ENCODE measurements around the gene LRMDA. TPM values are rescaled to one million over a fixed set of nuclear protein-coding genes. Genes with fewer than 3 reads are reported as not detected.
"Not testable (repeated sequence)": the region's sequence is repeated elsewhere in the genome, so short reads cannot be mapped to it uniquely, and the experiment has no call there.

The LRMDA gene
- total and polyA plus RNA-seq, 2 of the 13 experiments (the other 11 are each of a cell fraction or from before 2014, with no cell fraction given), result 13.4 to 22.0 TPM

DNA sequence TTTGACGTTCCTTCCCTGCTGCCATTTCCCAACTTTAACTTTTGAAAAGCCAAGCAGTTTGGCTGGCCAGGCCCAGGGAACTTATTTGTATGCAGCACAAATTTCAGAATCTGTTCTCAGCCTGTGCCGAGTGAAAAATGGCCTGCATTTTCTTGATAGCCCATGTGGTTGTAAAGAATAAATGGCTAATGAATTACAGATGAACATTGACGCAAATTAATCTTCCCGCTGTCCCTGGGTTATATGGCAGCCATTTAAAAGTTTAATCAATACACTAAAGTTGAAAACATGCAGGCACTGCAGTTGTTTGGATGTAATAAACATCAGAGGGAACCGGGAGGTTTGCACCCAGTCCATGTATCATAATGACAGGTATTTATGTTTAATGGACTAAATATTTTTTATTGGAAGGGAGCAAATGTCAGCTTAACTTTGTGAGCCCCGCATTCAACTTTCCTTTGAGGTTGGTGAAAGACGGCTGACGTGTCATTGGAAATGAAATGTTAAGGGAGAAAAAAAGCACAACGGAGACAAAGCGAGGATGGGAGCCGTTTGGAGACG, 1092.4 kb downstream of the LRMDA start:
- no peak overlapping the region for H3K4me3 ChIP-seq (replicated peaks in 1 of 3; ENCODE audit: insufficient read depth in 1 of 3, low read depth in 2 of 3, low read length in 3 of 3)
- no peaks in the 10 kb centered on the region for H3K4me1 ChIP-seq (ENCODE audit: insufficient read depth, low read length)
- ATAC-seq (no peak), FAIRE-seq (no peak), DNase-seq (ENCODE audit: low spot score) (no peak)
- H3K4me2 ChIP-seq (ENCODE audit: low read depth, low read length), result no peak overlapping the region
- H2AFZ ChIP-seq (ENCODE audit: low read length), result no peak overlapping the region
- no peaks in the 10 kb centered on the region for H3K27me3 ChIP-seq (ENCODE audit: control insufficient read depth in 1 of 2, insufficient read depth in 2 of 2, low read length in 2 of 2)
- H3K9me3 ChIP-seq (ENCODE audit: low read length), result no peaks in the 10 kb centered on the region
- no peaks in the 10 kb centered on the region for H4K20me1 ChIP-seq (ENCODE audit: insufficient read depth, low read length)
- H3K9ac ChIP-seq (ENCODE audit: insufficient read depth, low read depth, low read length), result no peak overlapping the region
- intact Hi-C loops (cut with micrococcal nuclease; ENCODE audit: unreplicated experiment), result no loop called here
- WGBS (ENCODE audit: low lambda C conversion rate), result 69% methylated on average over 12 of the region's 12 CpGs
- ChIA-PET CTCF (ENCODE audit: low intra/inter-chr PET ratio, low total read pairs) (no interaction called here), POLR2A (no interaction called here)
- H3K79me2 ChIP-seq (ENCODE audit: insufficient read depth, low read length), result no peaks in the 10 kb centered on the region
- in situ Hi-C loops (cut with HindIII; ENCODE audit: extremely low pct_ligation_motif_present, low pct_unique_long_range_greater_than_20kb), result no loop called here
- TF ChIP-seq, protein P1, sequence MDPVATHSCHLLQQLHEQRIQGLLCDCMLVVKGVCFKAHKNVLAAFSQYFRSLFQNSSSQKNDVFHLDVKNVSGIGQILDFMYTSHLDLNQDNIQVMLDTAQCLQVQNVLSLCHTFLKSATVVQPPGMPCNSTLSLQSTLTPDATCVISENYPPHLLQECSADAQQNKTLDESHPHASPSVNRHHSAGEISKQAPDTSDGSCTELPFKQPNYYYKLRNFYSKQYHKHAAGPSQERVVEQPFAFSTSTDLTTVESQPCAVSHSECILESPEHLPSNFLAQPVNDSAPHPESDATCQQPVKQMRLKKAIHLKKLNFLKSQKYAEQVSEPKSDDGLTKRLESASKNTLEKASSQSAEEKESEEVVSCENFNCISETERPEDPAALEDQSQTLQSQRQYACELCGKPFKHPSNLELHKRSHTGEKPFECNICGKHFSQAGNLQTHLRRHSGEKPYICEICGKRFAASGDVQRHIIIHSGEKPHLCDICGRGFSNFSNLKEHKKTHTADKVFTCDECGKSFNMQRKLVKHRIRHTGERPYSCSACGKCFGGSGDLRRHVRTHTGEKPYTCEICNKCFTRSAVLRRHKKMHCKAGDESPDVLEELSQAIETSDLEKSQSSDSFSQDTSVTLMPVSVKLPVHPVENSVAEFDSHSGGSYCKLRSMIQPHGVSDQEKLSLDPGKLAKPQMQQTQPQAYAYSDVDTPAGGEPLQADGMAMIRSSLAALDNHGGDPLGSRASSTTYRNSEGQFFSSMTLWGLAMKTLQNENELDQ (CRISPR knock-in tag; IDR thresholded peaks at IDR 0.05; ENCODE audit: borderline replicate concordance), result no peak
- TF ChIP-seq ZNF775 (CRISPR knock-in tag; IDR thresholded peaks at IDR 0.05; ENCODE audit: borderline replicate concordance) (no peak), YEATS4 (CRISPR knock-in tag; IDR thresholded peaks at IDR 0.05; ENCODE audit: borderline replicate concordance) (no peak), GATA4 (IDR thresholded peaks at IDR 0.05; ENCODE audit: borderline replicate concordance, low read depth) (no peak), SIX1 (CRISPR knock-in tag; IDR thresholded peaks at IDR 0.05; ENCODE audit: borderline replicate concordance) (no peak), ZC3H13 (CRISPR knock-in tag; IDR thresholded peaks at IDR 0.05) (no peak), KDM5A (IDR thresholded peaks at IDR 0.05; ENCODE audit: borderline replicate concordance, low read length) (no peak), ZNF333 (CRISPR knock-in tag; IDR thresholded peaks at IDR 0.05; ENCODE audit: borderline replicate concordance) (no peak), FOXK2 (IDR thresholded peaks at IDR 0.05) (no peak), ZNF382 (CRISPR knock-in tag; IDR thresholded peaks at IDR 0.05; ENCODE audit: borderline replicate concordance) (no peak), GFI1 (CRISPR knock-in tag; IDR thresholded peaks at IDR 0.05; ENCODE audit: borderline replicate concordance) (no peak)
- TF ChIP-seq, protein P2, sequence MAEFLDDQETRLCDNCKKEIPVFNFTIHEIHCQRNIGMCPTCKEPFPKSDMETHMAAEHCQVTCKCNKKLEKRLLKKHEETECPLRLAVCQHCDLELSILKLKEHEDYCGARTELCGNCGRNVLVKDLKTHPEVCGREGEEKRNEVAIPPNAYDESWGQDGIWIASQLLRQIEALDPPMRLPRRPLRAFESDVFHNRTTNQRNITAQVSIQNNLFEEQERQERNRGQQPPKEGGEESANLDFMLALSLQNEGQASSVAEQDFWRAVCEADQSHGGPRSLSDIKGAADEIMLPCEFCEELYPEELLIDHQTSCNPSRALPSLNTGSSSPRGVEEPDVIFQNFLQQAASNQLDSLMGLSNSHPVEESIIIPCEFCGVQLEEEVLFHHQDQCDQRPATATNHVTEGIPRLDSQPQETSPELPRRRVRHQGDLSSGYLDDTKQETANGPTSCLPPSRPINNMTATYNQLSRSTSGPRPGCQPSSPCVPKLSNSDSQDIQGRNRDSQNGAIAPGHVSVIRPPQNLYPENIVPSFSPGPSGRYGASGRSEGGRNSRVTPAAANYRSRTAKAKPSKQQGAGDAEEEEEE (CRISPR knock-in tag; IDR thresholded peaks at IDR 0.05; ENCODE audit: borderline replicate concordance), result no peak
- TF ChIP-seq, protein P3, sequence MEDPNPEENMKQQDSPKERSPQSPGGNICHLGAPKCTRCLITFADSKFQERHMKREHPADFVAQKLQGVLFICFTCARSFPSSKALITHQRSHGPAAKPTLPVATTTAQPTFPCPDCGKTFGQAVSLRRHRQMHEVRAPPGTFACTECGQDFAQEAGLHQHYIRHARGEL (CRISPR knock-in tag; IDR thresholded peaks at IDR 0.05), result no peak
- no TSS peak for BruUV-seq (replicated peaks)
- no peak overlapping the region for H3K27ac ChIP-seq (ENCODE audit: extremely low read length, insufficient read depth, low read length)
- no peaks in the 10 kb centered on the region for H3K36me3 ChIP-seq (replicated peaks in 1 of 2; ENCODE audit: control insufficient read depth in 1 of 2, insufficient read depth in 2 of 2, low read length in 2 of 2)

DNA sequence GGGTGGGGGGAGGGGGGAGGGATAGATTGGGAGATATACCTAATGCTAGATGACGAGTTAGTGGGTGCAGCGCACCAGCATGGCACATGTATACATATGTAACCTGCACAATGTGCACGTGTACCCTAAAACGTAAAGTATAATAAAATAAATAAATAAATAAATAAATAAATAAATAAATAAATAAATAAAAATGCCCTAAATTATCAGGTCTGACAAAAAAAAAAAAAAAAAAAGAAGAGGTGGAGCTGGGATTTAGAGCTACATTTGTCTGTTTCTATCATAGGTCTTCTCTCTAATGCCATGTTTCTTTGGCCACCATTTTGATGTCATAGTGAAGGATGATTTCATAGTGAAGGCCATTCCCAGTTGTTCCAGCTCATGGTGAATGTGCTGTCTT, 1095.4 kb downstream of the LRMDA start:
- 70% methylated on average over 4 of the region's 4 CpGs for WGBS (ENCODE audit: low lambda C conversion rate)
- H3K4me2 ChIP-seq (ENCODE audit: low read depth, low read length); intact Hi-C loops (cut with micrococcal nuclease; ENCODE audit: unreplicated experiment): not testable (repeated sequence)

More for the DNA sequence above, 1095.4 kb downstream of the LRMDA start:
- H3K79me2 ChIP-seq (ENCODE audit: insufficient read depth, low read length); ATAC-seq; H3K9me3 ChIP-seq (ENCODE audit: low read length); FAIRE-seq; H3K9ac ChIP-seq (ENCODE audit: insufficient read depth, low read depth, low read length); H3K4me3 ChIP-seq (replicated peaks in 1 of 3; ENCODE audit: insufficient read depth in 1 of 3, low read depth in 2 of 3, low read length in 3 of 3); in situ Hi-C loops (cut with HindIII; ENCODE audit: extremely low pct_ligation_motif_present, low pct_unique_long_range_greater_than_20kb); H3K36me3 ChIP-seq (replicated peaks in 1 of 2; ENCODE audit: control insufficient read depth in 1 of 2, insufficient read depth in 2 of 2, low read length in 2 of 2); H3K27me3 ChIP-seq (ENCODE audit: control insufficient read depth in 1 of 2, insufficient read depth in 2 of 2, low read length in 2 of 2); H3K27ac ChIP-seq (ENCODE audit: extremely low read length, insufficient read depth, low read length); H4K20me1 ChIP-seq (ENCODE audit: insufficient read depth, low read length); H2AFZ ChIP-seq (ENCODE audit: low read length); BruUV-seq (replicated peaks); H3K4me1 ChIP-seq (ENCODE audit: insufficient read depth, low read length); DNase-seq (ENCODE audit: low spot score); POLR2A ChIA-PET; CTCF ChIA-PET (ENCODE audit: low intra/inter-chr PET ratio, low total read pairs): not testable (repeated sequence)

Measured in HepG2 (cell line).